ENCODE data around the gene APEH. TPM values are rescaled to one million over a fixed set of nuclear protein-coding genes. Genes with fewer than 3 reads are reported as not detected.
A peak's percentile ranks its signal among the peaks of the same experiment; 100 is the strongest.

Gene APEH
- total RNA-seq, 1 experiment from 2014 or later = 215 TPM

DNA sequence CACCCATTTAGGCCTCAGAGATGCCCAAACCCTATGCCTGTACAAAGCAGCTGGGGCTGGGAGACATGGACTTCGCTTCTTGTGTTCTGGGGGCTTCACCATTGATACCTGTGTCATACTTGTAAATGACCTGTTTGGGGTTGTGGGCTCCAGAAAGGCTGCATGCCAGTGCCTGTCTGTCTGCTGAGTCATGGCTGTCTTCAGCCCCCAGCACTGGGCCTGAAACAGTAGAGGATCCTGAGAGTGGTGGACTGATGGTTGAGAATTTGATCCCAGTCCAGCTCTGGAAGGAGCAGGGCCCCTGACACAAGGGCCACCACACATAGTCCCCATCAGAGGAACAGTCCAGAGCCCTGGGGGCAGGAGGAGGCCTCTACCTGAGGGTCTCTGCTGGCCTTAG, 24.6 kb upstream of the APEH start:
- Histone ChIP-seq H4K91ac (ENCODE audit: insufficient read length, low read depth, low read length) (no peak overlapping the region), H3T11ph (ENCODE audit: low read length) (no peak overlapping the region), H3K27me3 (ENCODE audit: insufficient read depth, low read length) (no peaks in the 10 kb centered on the region), H2BK12ac (ENCODE audit: insufficient read length, low read depth, low read length) (no peak overlapping the region), H3K4me2 (ENCODE audit: insufficient read depth, insufficient read length, low read length) (no peak overlapping the region), H2AK5ac (ENCODE audit: insufficient read length, low read length) (no peak overlapping the region), H4K20me1 (ENCODE audit: control insufficient read depth, insufficient read depth, insufficient read length) (no peaks in the 10 kb centered on the region), H3K9ac (ENCODE audit: extremely low read depth, insufficient read length, low read length) (no peak overlapping the region), H3K4me1 (ENCODE audit: insufficient read depth, low read length) (no peaks in the 10 kb centered on the region), H3K79me2 (ENCODE audit: insufficient read depth, low read length) (no peaks in the 10 kb centered on the region), H3K79me1 (ENCODE audit: insufficient read depth, low read depth, low read length, poor library complexity, severe bottlenecking) (no peaks in the 10 kb centered on the region), H4K5ac (ENCODE audit: insufficient read length, low read depth, low read length) (no peak overlapping the region), H3K14ac (ENCODE audit: insufficient read depth, low read length) (no peak overlapping the region), H3K23me2 (ENCODE audit: insufficient read length, low read depth, low read length, poor library complexity, severe bottlenecking) (no peaks in the 10 kb centered on the region), H2BK120ac (ENCODE audit: low read depth, low read length, poor library complexity, severe bottlenecking) (no peak overlapping the region), H3K9me3 (ENCODE audit: control insufficient read depth, low read depth, low read length) (no peaks in the 10 kb centered on the region), H2BK5ac (ENCODE audit: insufficient read length, low read length) (no peak overlapping the region), H2BK15ac (ENCODE audit: low read depth, low read length) (no peak overlapping the region), H3K4ac (ENCODE audit: low read depth, low read length) (no peak overlapping the region), H3K27ac (ENCODE audit: insufficient read length, low read depth, low read length) (no peak overlapping the region), H2AFZ (ENCODE audit: low read length) (no peak overlapping the region), H2BK20ac (ENCODE audit: low read depth, low read length, poor library complexity, severe bottlenecking) (no peak overlapping the region), H3K23ac (ENCODE audit: insufficient read length, low read depth, low read length) (no peak overlapping the region), H3K56ac (ENCODE audit: insufficient read length, low read depth, low read length) (no peak overlapping the region), H4K8ac (replicated peaks; ENCODE audit: insufficient read length, low read depth, low read length) (no peak overlapping the region), H3K18ac (ENCODE audit: insufficient read length, low read depth, low read length) (no peak overlapping the region)
- no peaks in the 10 kb centered on the region; a peak in 1 of 7 replicates for H3K36me3 Mint-ChIP-seq (ENCODE audit: insufficient read depth in 1 of 3, low read depth in 3 of 3)
- H3K4me1 Mint-ChIP-seq = no peaks in the 10 kb centered on the region
- no peak overlapping the region for H3K4me3 Mint-ChIP-seq
- no peaks in the 10 kb centered on the region for H3K9me3 Mint-ChIP-seq
- WGBS (ENCODE audit: extremely low coverage, insufficient read length, low lambda C conversion rate) = no CpG with 5 or more reads among the region's 1 CpG
- TF ChIP-seq, protein P1, sequence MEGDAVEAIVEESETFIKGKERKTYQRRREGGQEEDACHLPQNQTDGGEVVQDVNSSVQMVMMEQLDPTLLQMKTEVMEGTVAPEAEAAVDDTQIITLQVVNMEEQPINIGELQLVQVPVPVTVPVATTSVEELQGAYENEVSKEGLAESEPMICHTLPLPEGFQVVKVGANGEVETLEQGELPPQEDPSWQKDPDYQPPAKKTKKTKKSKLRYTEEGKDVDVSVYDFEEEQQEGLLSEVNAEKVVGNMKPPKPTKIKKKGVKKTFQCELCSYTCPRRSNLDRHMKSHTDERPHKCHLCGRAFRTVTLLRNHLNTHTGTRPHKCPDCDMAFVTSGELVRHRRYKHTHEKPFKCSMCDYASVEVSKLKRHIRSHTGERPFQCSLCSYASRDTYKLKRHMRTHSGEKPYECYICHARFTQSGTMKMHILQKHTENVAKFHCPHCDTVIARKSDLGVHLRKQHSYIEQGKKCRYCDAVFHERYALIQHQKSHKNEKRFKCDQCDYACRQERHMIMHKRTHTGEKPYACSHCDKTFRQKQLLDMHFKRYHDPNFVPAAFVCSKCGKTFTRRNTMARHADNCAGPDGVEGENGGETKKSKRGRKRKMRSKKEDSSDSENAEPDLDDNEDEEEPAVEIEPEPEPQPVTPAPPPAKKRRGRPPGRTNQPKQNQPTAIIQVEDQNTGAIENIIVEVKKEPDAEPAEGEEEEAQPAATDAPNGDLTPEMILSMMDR (conservative IDR thresholded peaks at IDR 0.05) = no peak
- no peaks in the 10 kb centered on the region for H3K27me3 Mint-ChIP-seq (ENCODE audit: low read depth)
- peak overlapping the region in 2 of 3 experiments; percentile 28 to 73; a peak in 2 of 7 replicates for H3K27ac Mint-ChIP-seq
- DNase-seq = no peak
